Adipocyte (in vitro differentiated cells): ENCODE measurements around the gene BCL2.

ENCODE experiments used
- DNase-seq: peaks from one replicate; pipeline ENCODE4 v3.0.0-alpha.2; 2015; ENCODE audit warnings: low read depth
- H3K27me3 ChIP-seq: replicated peaks from 2 replicates; pipeline ENCODE4 v1.7.0; 2013; ENCODE audit warnings: mild to moderate bottlenecking, low read length, moderate library complexity; ENCODE audit not compliant: control insufficient read depth, insufficient read depth
- H3K36me3 ChIP-seq: 2 replicates; pipeline ENCODE4 v1.7.0; 2013; ENCODE audit warnings: low read length, mild to moderate bottlenecking, moderate library complexity; ENCODE audit not compliant: control insufficient read depth, insufficient read depth, severe bottlenecking
- H3K4me1 ChIP-seq: 2 replicates; pipeline ENCODE4 v1.7.0; 2013; ENCODE audit warnings: mild to moderate bottlenecking, low read length, moderate library complexity; ENCODE audit not compliant: control insufficient read depth, insufficient read depth
- H3K4me3 ChIP-seq: 2 replicates; pipeline ENCODE4 v1.7.0; 2013; ENCODE audit warnings: mild to moderate bottlenecking, low read length, moderate library complexity
- H3K9ac ChIP-seq: 2 replicates; pipeline ENCODE4 v1.7.0; 2013; ENCODE audit warnings: mild to moderate bottlenecking, low read length, moderate library complexity
- H3K9me3 ChIP-seq: 2 replicates; pipeline ENCODE4 v1.7.0; 2013; ENCODE audit warnings: mild to moderate bottlenecking, low read length, moderate library complexity; ENCODE audit not compliant: control insufficient read depth

The BCL2 gene

GRCh38 chr18:63290821-63291200, 28.8 kb downstream of the BCL2 start:
- Histone ChIP-seq H3K9me3 (no peaks in the 10 kb centered on the region), H3K27me3 (no peaks in the 10 kb centered on the region), H3K9ac (no peak overlapping the region), H3K4me1 (no peaks in the 10 kb centered on the region), H3K4me3 (no peak overlapping the region), H3K36me3 (no peaks in the 10 kb centered on the region)
- DNase-seq = no peak

GRCh38 chr18:63290166-63290820, 29.3 kb downstream of the BCL2 start:
- H3K36me3 ChIP-seq = no peaks in the 10 kb centered on the region
- no peaks in the 10 kb centered on the region for H3K27me3 ChIP-seq
- no peak overlapping the region for H3K9ac ChIP-seq
- H3K4me1 ChIP-seq = no peaks in the 10 kb centered on the region
- no peak overlapping the region for H3K4me3 ChIP-seq
- H3K9me3 ChIP-seq = no peaks in the 10 kb centered on the region
- DNase-seq = no peak

- no peaks in the 10 kb centered on the region for H3K27me3 ChIP-seq
- H3K9me3 ChIP-seq = no peaks in the 10 kb centered on the region
- H3K9ac ChIP-seq = no peak overlapping the region
- no peaks in the 10 kb centered on the region for H3K4me1 ChIP-seq
- no peak overlapping the region for H3K4me3 ChIP-seq
- no peaks in the 10 kb centered on the region for H3K36me3 ChIP-seq
- no peak for DNase-seq
These were observed 31.3 kb downstream of the BCL2 start for GRCh38 chr18:63288311-63288710.

GRCh38 chr18:63287691-63288220, 31.8 kb downstream of the BCL2 start:
- H3K4me1 ChIP-seq = no peaks in the 10 kb centered on the region
- no peaks in the 10 kb centered on the region for H3K9me3 ChIP-seq
- no peak overlapping the region for H3K9ac ChIP-seq
- no peak overlapping the region for H3K4me3 ChIP-seq
- no peaks in the 10 kb centered on the region for H3K27me3 ChIP-seq
- DNase-seq = no peak
- H3K36me3 ChIP-seq = no peaks in the 10 kb centered on the region

- Histone ChIP-seq H3K4me1 (no peaks in the 10 kb centered on the region), H3K9ac (no peak overlapping the region), H3K4me3 (no peak overlapping the region), H3K9me3 (no peaks in the 10 kb centered on the region), H3K36me3 (no peaks in the 10 kb centered on the region), H3K27me3 (no peaks in the 10 kb centered on the region)
- no peak for DNase-seq
These were observed 32.6 kb downstream of the BCL2 start for GRCh38 chr18:63286926-63287325.

- no peak for DNase-seq
- peaks cover 5% of the 10 kb centered on the region for H3K36me3 ChIP-seq
- H3K4me3 ChIP-seq = no peak overlapping the region
- no peaks in the 10 kb centered on the region for H3K9me3 ChIP-seq
- H3K9ac ChIP-seq = no peak overlapping the region
- no peaks in the 10 kb centered on the region for H3K27me3 ChIP-seq
- no peaks in the 10 kb centered on the region for H3K4me1 ChIP-seq
These were observed 34.5 kb downstream of the BCL2 start for GRCh38 chr18:63284827-63285733.

GRCh38 chr18:63284173-63284799, 35.3 kb downstream of the BCL2 start:
- no peaks in the 10 kb centered on the region for H3K27me3 ChIP-seq
- H3K4me1 ChIP-seq = no peaks in the 10 kb centered on the region
- DNase-seq = no peak
- H3K9ac ChIP-seq = no peak overlapping the region
- H3K9me3 ChIP-seq = no peaks in the 10 kb centered on the region
- H3K36me3 ChIP-seq = peaks cover 5% of the 10 kb centered on the region
- H3K4me3 ChIP-seq = no peak overlapping the region

- H3K36me3 ChIP-seq = peaks cover 5% of the 10 kb centered on the region
- H3K9me3 ChIP-seq = no peaks in the 10 kb centered on the region
- no peak for DNase-seq
- H3K4me3 ChIP-seq = no peak overlapping the region
- H3K4me1 ChIP-seq = no peaks in the 10 kb centered on the region
- H3K9ac ChIP-seq = no peak overlapping the region
- no peaks in the 10 kb centered on the region for H3K27me3 ChIP-seq
These were observed 36.1 kb downstream of the BCL2 start for GRCh38 chr18:63283305-63284094.

GRCh38 chr18:63282793-63283192, 36.8 kb downstream of the BCL2 start:
- Histone ChIP-seq H3K4me3 (no peak overlapping the region), H3K9me3 (no peaks in the 10 kb centered on the region)

GRCh38 chr18:63273222-63273927, 46.2 kb downstream of the BCL2 start:
- Histone ChIP-seq H3K9ac (no peak overlapping the region), H3K27me3 (no peaks in the 10 kb centered on the region), H3K36me3 (no peaks in the 10 kb centered on the region), H3K4me3 (no peak overlapping the region), H3K4me1 (peaks cover 11% of the 10 kb centered on the region), H3K9me3 (no peaks in the 10 kb centered on the region)
- DNase-seq = no peak

More at GRCh38 chr18:63282793-63283192, 36.8 kb downstream of the BCL2 start:
- no peak for DNase-seq
- no peak overlapping the region for H3K9ac ChIP-seq
- H3K36me3 ChIP-seq = peaks cover 5% of the 10 kb centered on the region
- H3K4me1 ChIP-seq = no peaks in the 10 kb centered on the region
- H3K27me3 ChIP-seq = no peaks in the 10 kb centered on the region
